Stimulated activated CD4-positive, alpha-beta T cell treated with anti-CD3 and anti-CD28 coated beads, Interleukin-2, amount 100 ng/mL, for 48 hours (primary cell): ENCODE measurements around the gene TBC1D9.

ENCODE experiments used
- DNase-seq, 2 donors: peaks; one replicate each; pipeline ENCODE4 v3.0.0-alpha.2; 2020

The TBC1D9 gene

DNA sequence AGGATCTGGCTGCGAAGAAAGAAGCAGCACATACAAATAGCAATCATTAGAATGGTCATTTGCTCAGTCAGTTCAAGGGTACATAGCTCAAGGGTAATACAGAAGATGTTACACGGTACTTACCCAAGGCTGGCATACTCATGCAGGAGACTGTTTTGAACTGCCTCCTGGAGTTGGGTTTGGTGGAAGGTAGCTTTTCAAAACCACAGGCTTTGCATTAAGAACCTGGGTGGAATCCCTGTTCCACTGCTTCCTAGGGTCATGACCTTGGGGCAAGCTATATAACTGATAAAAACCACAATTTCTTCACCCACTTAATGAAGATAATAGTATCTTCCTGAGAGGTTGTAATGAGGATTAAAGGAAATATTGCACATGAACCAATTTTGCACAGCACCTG is 36.5 kb downstream of the TBC1D9 start:
- no peak for DNase-seq

DNA sequence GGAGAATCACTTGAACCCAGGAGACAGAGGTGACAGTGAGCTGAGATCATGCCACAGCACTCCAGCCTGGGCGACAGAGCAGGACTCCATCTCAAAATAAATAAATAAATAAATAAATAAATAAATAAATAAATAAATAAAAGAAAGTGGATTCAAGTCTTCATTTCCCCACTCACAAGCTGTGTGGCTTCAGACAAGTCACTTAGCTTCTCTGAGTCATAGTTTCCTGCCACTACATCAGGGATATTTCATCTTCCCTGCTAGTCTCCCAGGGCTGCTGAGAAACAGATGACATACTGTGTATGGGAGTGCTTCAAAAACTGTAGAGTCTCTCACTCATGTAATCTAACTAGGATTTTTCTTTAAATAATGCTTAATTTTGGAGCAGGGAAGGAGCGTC is 37.2 kb downstream of the TBC1D9 start:
- no peak for DNase-seq

DNA sequence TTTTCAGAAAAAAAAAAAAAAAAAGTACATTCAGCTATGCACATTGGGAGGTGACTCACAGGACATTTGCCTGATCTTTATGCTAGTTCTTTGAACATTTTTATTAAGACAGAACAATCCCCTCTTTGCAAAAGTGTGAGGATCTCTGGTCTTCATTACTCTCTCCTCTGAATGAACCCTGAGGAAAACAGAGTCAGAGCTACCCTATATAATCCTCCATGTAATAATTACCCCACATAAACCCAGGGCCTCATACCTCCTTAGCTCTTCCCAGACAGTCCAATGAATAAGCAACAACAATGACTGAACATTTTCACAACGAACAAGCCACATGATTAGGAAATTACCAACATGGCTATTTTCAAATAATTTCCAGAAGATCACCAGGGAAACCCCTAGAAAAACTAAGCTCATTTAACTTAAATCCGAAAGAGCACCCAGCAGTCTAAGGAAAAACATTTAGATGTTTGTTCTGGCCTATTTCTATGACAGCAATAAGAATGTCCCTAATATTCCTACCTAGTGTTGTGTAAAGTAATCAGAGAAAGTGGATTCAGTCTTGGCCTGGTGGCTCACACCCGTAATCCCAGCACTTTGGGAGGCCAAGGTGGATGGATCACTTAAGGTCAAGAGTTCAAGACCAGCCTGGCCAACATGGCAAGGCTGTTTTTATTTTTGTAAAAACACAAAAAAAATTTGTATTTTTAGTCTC is 37.8 kb downstream of the TBC1D9 start:
- no peak for DNase-seq

DNA sequence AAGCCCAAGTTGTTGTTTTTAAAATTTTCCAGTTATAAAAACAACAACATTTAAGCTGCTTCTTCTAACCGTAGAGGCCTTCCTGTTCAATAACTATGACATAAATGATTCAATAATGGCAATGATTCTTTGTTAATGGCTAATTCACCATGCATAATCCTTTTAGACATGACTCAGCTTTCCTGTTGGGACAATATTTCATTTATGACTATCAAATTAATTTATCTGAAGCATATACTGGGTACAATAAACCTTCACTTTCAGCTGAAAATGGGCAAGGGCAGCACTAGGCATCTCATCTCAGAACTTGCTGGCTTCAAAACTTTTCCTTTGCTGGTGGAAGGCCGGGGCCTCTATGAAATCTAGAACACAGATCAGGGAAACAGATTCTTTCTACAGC is 38.9 kb downstream of the TBC1D9 start:
- DNase-seq, result no peak

DNA sequence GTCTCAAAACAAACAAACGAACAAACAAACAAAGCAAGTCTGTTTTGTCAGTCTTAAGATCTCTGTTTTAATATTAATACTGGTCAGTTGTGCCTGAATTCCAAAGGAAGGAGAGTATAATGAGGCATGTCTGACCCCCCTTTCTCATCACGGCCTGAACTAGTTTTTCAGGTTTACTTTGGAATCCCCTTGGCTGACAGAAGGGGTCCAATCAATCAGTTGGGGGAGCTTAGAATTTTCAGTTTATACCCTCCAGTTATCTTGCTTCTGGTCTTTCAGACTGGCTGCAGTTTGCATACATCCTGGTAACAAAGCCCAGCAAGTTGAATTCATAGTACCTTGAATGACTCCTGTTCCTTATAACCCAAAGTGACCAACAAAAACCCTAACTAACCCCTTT is 41.1 kb downstream of the TBC1D9 start:
- DNase-seq, result no peak

DNA sequence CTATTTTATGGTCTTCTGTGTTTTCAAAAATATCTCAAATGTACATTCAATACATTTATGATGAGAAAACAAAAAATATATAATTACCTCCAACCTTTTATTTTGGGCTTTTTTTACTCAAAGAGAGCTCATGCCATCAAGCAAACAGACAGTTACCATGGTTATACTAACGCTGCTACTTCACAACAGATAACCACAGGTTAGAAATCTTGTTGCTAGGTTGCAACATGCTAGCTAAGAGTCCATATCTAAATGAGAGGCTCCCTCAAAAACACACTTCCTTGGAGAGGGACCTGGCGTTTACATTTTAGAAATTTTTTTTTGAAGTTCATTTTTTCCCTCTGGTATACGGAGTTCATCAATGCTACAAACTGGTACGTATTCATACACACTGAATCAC is 44.3 kb downstream of the TBC1D9 start:
- no peak for DNase-seq

DNA sequence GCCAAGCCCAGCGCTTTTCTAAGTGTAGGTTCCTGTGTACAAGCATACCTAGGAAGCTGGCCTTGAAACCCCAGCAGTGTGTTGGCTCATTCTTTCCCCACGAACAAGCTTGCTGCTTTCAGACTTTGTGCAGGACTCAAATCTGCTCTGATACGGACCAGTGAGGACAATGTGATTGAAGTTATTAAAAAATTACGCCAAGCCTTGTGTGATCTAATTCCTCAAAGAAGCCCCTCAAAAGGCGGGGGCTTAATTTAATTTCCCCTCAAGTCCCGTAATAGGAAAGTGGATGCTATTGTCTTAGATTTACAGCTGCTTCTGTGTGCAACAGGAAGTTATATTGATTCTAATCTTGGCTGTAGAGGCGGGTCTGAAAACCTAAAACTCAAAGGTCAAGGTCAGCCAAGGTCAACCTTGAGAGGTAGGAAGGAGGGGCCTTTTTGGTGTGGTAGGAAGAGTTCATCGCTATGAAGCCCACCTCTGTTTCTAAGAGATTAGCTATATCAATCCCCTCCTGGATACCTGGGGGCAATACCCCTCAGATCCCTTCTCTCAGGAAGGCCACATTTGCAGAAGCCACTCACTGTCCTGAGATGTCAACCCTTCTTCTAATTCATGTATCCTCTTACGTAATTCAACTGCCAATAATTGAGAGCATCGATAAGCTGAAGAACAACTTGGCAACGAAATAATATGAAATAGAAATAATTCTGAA is 45.1 kb downstream of the TBC1D9 start:
- no peak for DNase-seq

DNA sequence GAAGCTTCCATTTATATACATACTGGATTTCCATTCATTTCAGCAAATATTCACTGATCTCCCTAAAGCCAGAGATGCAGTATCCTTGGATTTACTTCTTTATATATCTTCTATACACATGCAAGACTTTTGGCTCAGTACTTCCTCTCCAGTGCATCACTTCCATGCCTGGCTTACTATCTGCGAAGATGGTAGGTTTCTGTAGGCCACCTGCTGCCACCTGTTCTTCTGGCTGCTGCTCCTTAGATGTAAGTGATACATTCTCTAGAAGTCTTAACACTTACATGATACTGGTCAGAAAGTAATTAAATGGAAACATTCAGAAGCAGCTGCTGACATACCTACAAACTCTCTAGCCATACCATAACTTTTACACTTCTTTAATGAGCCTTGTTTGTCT is 48.9 kb downstream of the TBC1D9 start:
- no peak for DNase-seq

DNA sequence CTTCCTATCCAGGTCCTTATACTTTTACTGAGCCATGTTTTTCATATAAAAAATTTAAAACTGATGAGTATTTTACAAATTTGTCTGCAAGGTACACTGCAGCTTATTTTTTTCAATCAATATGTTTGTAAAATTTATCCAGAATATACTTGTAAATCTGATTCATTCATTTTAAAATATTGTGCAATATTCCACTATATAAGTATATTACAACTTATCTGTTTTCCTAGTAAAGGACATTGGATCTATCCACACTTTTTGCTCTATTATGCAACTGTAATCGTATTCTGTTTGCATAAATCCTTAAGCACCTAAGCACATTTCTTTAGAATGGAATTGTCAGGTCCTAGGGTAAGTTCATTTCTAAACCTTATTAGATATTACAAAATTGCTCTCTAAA is 49.5 kb downstream of the TBC1D9 start:
- no peak for DNase-seq

DNA sequence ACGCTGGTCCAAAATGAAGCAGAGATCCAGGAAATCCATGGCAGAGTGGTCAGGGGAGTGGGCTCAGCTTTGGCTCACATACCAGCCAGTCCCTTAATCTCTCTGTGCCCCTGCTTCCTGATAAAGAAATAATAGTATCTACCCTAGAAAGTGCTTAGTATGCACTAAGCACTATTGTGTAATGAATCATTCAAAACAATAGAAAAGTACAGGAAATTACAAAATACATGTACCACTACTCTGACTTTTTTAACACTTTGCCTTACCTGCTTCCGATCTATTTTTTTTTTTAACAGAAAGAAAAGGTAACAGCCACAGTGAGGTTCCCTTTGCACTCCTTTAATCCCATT is 49.9 kb downstream of the TBC1D9 start:
- no peak for DNase-seq

DNA sequence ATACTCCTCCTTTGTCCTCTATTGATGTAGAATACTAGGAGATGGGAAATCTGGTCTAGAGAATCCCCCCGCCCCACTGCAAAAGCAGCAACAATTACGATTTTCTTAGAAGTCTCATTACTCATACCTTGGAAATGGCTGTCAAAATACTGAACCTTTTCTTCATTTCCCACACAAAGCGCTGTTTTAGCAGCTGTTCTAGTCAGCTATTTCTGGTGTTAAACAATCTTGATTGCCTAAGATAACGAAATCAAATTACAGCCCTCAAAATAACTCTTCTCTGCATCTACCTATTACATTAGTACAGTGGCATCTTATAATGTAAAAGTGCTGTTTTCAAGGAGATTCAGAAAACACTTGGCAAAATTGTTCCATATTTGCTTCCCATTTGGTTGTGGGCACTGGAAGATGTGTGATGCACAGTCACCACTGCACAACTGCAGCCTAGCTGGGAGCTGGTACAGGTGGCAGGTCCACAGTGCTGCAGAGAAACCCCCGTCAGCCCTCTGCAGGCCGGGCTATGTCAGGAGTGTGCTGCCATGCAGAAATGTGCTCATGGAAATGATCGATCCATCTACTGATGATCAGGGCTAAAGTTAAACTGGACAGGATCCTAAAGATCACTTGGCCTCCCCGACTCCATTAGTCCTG is 50.4 kb downstream of the TBC1D9 start:
- no peak for DNase-seq

DNA sequence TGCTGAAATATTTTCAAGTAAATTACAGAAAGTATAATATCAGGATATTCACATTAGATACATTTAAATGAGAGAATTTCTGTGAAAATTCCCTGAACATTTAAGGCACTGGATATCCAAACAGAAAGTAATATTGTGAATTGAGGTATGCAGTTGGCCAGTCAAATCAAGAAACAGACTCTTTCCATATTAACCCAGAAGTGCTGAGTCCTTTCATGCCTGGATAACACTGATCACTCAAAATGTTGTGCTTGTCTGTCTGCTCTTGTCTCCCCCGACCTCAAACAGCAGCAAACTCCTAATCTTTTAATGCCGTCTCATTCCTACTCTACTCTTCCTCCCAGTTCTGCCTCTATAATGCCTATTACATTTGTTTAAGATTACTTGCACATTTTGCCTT is 51.2 kb downstream of the TBC1D9 start:
- DNase-seq, result no peak

DNA sequence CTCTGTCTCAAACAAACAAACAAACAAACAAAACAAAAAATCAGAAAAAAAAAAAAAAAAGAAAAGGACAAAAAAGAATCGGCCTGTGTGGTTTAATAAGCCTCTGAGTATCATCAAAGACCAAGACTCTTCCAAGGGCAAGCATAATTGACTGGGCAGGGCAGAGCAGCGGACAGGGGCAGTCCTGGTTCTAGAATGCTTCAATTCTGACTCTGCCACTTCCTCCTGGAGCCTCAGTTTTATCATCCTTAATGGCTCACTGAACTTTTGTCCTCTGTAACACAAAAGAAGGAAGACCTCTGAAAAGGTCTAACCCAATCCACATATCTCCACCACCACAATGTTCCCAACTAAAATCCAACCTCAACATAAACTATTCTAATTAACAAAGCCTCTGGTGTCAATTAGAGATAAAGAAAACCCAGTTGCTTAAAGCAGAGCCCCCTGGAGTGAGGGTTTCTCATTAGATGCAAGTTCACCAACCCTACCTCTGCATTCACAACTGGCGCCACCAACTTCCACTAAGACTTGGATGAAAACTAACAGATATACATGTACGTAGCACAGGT is 51.7 kb downstream of the TBC1D9 start:
- no peak for DNase-seq

DNA sequence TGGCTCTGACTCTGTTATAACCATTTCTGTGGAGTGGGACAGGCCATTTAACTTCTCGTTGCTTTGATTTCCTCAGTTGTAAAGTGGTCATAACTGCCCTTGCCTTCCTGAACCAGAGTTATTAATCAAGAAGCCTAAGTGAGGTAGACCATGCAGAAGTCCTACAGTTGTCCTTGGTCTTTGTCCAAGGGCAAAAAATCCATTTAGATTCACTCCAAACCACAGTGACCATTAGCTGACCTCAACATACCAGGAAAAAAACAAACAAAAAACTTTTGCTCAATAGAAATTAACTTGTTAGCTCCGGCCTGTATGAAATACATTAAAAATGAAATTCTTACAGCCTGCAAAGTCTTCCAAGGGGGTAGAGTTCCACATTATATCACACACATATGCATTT is 52.7 kb downstream of the TBC1D9 start:
- DNase-seq, result no peak

DNA sequence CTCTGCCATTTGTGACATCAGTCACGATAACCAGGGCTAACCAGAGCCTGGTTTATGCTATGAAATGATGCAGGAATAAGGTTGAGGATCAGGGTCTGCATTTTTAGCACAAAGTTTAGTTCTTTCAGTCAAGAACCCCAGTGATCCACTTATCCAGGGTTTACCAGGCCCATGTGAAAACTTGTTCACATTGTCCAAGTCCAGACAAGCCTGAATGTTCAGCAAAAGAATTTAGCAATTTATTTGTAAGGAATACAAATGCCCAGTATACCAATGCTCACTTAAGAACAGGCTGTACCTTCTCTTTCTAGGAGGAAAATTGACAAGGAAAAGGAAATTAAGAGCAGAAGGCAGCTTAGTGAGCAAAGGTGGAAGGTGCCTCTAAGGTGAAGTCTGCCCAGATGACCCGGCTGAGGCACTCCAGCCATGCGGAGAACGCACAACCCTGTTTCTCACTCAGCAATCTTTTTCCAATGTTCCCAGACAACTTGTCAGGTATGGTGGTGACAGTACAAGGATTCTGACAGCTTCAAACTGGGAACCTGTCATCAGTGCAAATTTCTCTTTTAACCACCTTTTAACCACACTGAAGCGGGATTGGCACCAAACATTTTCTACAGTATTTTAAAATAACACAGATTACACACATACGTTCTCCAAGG is 54.0 kb downstream of the TBC1D9 start:
- no peak for DNase-seq

DNA sequence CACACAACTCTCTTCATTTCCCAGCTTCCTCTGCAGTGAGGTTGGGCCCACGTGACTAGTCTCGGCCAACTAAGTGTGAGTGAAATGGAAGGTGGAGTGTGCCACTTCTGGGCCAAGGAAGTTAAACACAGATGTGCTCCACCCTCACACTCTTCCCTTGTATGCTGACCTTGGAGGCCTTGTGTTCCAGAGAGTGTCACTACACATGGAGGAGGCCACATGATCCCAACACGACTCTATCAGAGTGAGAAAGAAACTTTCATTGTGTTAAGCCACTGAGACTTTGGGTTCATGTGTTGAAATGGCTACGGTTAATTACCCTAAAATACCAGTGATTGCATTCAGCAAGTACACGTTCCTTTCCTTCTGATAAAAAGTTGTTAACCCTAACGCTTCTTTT is 55.1 kb downstream of the TBC1D9 start:
- no peak for DNase-seq

DNA sequence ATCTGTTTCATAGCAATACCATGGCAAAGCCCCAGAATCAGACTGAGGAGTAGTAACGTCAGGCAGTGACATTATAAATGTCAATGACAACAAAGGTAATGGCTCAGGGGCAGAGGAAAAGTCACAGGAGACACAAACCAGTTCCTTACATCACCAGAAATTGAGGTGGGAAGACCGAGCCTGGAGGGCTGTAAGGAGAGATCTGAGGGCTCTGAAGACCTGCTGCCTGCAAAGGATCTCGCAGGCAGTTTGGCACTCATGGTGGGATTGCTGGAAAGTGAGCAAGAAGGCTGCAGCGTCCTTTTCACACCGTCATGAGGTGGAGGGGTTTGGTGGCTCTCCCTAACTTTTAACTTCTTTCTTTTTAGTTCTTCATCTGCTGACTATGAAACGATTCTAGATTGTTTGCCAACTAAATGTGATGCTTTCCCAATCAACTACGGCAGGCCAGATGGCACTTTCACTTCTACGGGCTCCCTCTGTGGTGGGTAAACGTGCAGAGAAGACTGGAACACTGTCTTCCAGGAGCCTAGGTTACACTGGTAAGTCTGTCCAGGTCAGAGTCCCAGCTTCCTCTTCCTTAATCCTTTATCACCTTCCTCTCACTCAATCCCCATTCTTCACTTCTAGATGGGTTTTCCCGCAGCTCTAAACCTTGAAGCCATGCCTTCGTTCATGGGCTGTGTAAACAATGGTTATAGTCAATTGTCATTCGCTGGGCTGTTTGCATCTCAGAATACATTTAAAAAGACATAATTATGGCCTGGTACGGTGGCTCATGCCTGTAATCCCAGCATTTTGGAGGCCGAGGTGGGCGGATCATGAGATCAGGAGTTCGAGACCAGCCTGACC is 58.2 kb downstream of the TBC1D9 start:
- DNase-seq, result no peak

DNA sequence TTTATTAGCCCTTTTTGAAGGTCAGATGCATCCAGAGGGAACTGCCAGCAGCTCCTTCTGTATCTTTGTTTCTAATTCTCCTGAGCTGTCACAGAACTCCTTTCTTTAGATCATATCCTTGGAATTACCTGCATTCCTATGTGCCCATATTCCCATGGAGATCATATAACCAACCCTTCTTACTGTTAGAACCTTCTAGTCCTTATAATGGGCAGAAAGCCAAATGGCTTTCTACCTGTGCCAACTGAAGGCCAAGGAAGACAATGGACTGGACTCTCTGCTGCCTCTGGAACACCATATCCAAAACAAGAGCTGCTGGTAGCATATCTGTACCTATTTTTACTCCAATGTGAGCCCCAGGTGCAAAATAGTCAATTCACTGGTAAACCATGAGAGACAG is 60.7 kb downstream of the TBC1D9 start:
- no peak for DNase-seq

DNA sequence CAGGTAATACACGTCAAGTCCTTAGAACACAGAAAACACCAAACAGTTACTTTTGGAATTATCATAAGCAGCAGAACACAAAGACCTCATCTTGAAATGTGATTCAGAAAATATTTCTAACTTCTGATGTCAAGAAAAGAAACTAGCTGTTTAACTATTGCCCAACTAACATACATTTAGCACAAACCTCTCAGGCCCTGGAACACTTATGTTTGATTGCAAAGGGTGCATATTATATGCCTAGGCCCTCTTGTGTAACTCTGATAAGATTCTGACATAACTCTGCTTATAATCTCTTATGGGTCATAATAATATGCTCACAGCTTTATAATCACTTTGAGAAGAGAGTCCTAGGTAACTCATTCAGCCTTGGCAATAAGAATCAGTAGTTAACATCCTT is 62.6 kb downstream of the TBC1D9 start:
- DNase-seq, result no peak

DNA sequence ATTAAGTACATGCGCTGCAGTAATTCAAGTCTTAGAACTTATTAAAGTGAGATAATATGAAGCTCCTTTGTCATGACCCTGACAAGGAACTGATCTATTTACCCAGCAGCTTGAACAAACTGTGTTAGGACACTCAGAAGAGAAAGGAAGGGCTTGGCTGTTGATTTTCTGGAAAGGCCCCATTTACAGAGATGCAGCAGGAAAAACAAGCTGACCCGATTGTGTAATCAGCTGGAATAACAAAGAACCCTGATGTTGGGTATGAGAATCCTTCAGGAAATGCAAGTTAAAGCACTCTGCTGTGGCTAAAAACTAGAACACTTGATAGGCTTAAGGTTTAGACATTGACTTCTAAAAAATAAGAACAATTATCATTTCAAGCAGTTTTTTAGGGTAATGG is 64.8 kb downstream of the TBC1D9 start:
- no peak for DNase-seq

DNA sequence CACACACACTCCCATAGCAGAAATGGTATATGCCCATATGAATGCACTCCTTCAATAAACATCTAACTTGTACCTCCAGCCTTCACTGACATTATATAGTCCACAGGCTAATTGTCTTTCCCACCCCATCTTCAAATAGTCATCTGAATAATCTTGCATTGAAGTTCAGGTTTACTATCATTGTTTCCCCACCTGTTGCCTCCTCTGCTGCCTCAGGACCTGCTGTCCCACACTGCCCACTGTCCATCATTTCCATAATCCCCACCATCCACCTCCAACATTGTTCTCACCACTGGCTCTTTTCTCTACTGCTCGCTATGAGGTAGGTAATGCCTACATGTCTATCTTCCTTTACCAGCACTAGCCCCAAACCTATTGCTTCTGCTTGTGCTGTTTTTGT is 66.1 kb downstream of the TBC1D9 start:
- DNase-seq, result no peak

DNA sequence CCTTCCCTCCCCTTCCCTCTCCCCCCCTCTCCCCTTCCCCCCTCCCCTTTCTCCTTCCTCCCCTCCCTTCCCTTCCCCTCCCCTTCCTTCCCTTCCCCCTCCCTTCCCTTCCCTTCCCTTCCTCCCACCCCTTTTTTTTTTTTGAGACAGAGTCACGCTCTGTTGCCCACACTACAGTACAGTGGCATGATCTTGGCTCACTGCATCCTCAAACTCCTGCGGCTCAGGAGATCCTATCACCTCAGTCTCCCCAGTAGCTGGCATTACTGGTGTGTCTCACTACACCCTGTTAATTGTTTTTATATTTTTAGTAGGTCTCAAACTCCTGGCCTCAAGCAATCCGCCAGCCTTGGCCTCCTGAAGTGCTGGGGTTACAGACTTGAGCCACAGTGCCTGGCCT is 66.6 kb downstream of the TBC1D9 start:
- DNase-seq, result no peak
